K562 (cell line): Measurements from ENCODE around the gene DUSP16. TPM values are rescaled to one million over a fixed set of nuclear protein-coding genes. Genes with fewer than 3 reads are reported as not detected.

Source experiments
- ATAC-seq: fragments of 200-7000 bp; cut with Tn5 transposase; 3 replicates; pipeline ENCODE4 v1.9.1; 2020; ENCODE audit warnings: moderate library complexity
- BruUV-seq: library from RNA; stranded (reverse); fragments of 400-500 nt; replicated peaks from 2 replicates; lab custom pipeline; 2021; lab: Mats Ljungman, UMichigan
- CTCF ChIA-PET: fragments of 300-600 bp; formaldehyde crosslinking; extraction: SDS; loops from one replicate; lab custom pipeline; 2021; ENCODE audit warnings: low intra/inter-chr PET ratio; lab: Yijun Ruan, JAX
- POLR2A ChIA-PET: fragments of 300-600, 350-650 bp; sonication (Branson Sonifier 250); formaldehyde crosslinking; extraction: SDS; loops from one replicate; lab custom pipeline; 2021; ENCODE audit warnings: antibody characterized with exemption, inconsistent platforms; lab: Yijun Ruan, JAX
- DNase-seq, 4 experiments: peaks; one replicate each; pipeline versions ENCODE4 v3.0.0 to v3.0.0-alpha.2; 2011 to 2018; ENCODE audit warnings: low spot score in 3 of 4, mixed read lengths in 3 of 4; ENCODE audit errors: extremely low read depth in 1 of 4
- FAIRE-seq: peaks from 2 replicates; lab custom pipeline; 2011; peaks lifted over from hg19 to GRCh38; lab: Jason Lieb, UNC
- H2AFZ ChIP-seq: 2 replicates; pipeline ENCODE4 v1.6.0; 2011; ENCODE audit warnings: low read depth, low read length, control low read depth, inconsistent platforms
- H3K27ac ChIP-seq: fragments of 200-600 bp; 3 replicates; pipeline ENCODE4 v1.8.0; 2011; ENCODE audit warnings: low read depth, mild to moderate bottlenecking, control low read depth, inconsistent platforms, low read length, moderate library complexity, mixed read lengths; ENCODE audit errors: extremely low read depth
- H3K27me3 ChIP-seq, 2 experiments: fragments of 300-600 bp in 1 of 2; 2 replicates in 1 of 2; 3 replicates in 1 of 2; pipeline versions ENCODE4 v1.6.0 to v1.8.0; 2011; ENCODE audit warnings: inconsistent platforms in 2 of 2, low read length in 2 of 2, mild to moderate bottlenecking in 1 of 2, mixed read lengths in 1 of 2, moderate library complexity in 1 of 2; ENCODE audit not compliant: control insufficient read depth in 2 of 2, insufficient read depth in 2 of 2
- H3K36me3 ChIP-seq: fragments of 300-600 bp; 3 replicates; pipeline ENCODE4 v1.8.0; 2011; ENCODE audit warnings: mild to moderate bottlenecking, low read length, inconsistent platforms; ENCODE audit not compliant: control insufficient read depth, insufficient read depth
- H3K4me1 ChIP-seq, 2 experiments: fragments of 200-600 bp in 1 of 2; replicated peaks in 1 of 2; 2 replicates in 1 of 2; 3 replicates in 1 of 2; pipeline versions ENCODE4 v1.5.1 to v1.8.0; 2011; ENCODE audit warnings: inconsistent platforms in 2 of 2, low read length in 2 of 2, mild to moderate bottlenecking in 1 of 2, mixed read lengths in 1 of 2, moderate library complexity in 1 of 2; ENCODE audit not compliant: control insufficient read depth in 2 of 2, insufficient read depth in 2 of 2
- H3K4me2 ChIP-seq: 2 replicates; pipeline ENCODE4 v1.6.1; 2011; ENCODE audit warnings: low read length, control low read depth, inconsistent platforms, mixed read lengths; ENCODE audit not compliant: insufficient read depth
- H3K4me3 ChIP-seq: fragments of 200-600 bp; sonication (generic), shearing (Covaris generic); 2 replicates; pipeline ENCODE4 v1.5.1; 2016; ENCODE audit warnings: control low read depth, inconsistent platforms
- H3K79me2 ChIP-seq: fragments of 200-600 bp; 3 replicates; pipeline ENCODE4 v1.8.0; 2011; ENCODE audit warnings: low read length, inconsistent platforms; ENCODE audit not compliant: control insufficient read depth, insufficient read depth
- H3K9ac ChIP-seq, 2 experiments: 2 replicates each; pipeline versions ENCODE4 v1.6.0 to v1.6.1; 2011; ENCODE audit warnings: low read depth in 2 of 2, low read length in 2 of 2, control low read depth in 1 of 2, inconsistent platforms in 1 of 2, mild to moderate bottlenecking in 1 of 2, mixed read lengths in 1 of 2; ENCODE audit not compliant: insufficient read depth in 1 of 2
- H3K9me1 ChIP-seq: one replicate; pipeline ENCODE4 v1.6.0; 2011; ENCODE audit warnings: inconsistent platforms, mild to moderate bottlenecking, low read length, moderate library complexity; ENCODE audit not compliant: control insufficient read depth, insufficient read depth
- H3K9me3 ChIP-seq: replicated peaks from 2 replicates; pipeline ENCODE4 v1.5.1; 2011; ENCODE audit warnings: low read depth, low read length, inconsistent platforms; ENCODE audit not compliant: control insufficient read depth, insufficient read depth
- H4K20me1 ChIP-seq: replicated peaks from 2 replicates; pipeline ENCODE4 v1.6.1; 2011; ENCODE audit warnings: low read length, inconsistent platforms, mixed read lengths; ENCODE audit not compliant: control insufficient read depth, insufficient read depth
- BMI1 ChIP-seq: fragments of 150-350 bp; IDR thresholded peaks from 2 replicates; pipeline ENCODE4 v1.6.1; 2014; ENCODE audit warnings: low read length
- CBX3 ChIP-seq, 2 experiments: IDR thresholded peaks; 1 replicate in 1 of 2; 2 replicates in 1 of 2; pipeline ENCODE4 v1.6.1; 2012; ENCODE audit warnings: inconsistent platforms in 2 of 2, low read length in 2 of 2, borderline replicate concordance in 1 of 2, control low read depth in 1 of 2
- E2F3 ChIP-seq: fragments of 250-450 bp; sonication (Bioruptor Pico); IDR thresholded peaks from 2 replicates; pipeline ENCODE4 v1.4.0; 2020; ENCODE audit warnings: mild to moderate bottlenecking
- ELF4 ChIP-seq: fragments of 450-650 bp; formaldehyde crosslinking; IDR thresholded peaks from 2 replicates; pipeline ENCODE4 v1.4.0; 2022; ENCODE audit warnings: missing genetic modification characterization
- FOXP4 ChIP-seq: sonication (generic); formaldehyde crosslinking; IDR thresholded peaks from 2 replicates; pipeline ENCODE4 v1.8.0; 2022; ENCODE audit warnings: mild to moderate bottlenecking, missing genetic modification reagents, borderline replicate concordance
- KDM1A ChIP-seq, 2 experiments: fragments of 450-650 bp; IDR thresholded peaks; 2 replicates each; pipeline ENCODE4 v1.6.1; 2016; ENCODE audit warnings: mild to moderate bottlenecking in 2 of 2
- MED1 ChIP-seq: sonication (generic); formaldehyde crosslinking; IDR thresholded peaks from 2 replicates; pipeline ENCODE4 v1.8.1; 2023; ENCODE audit warnings: missing genetic modification reagents, borderline replicate concordance
- POU5F1 ChIP-seq: fragments of 150-350 bp; IDR thresholded peaks from 2 replicates; pipeline ENCODE4 v1.6.1; 2014; ENCODE audit warnings: borderline replicate concordance, low read length, low read depth, mild to moderate bottlenecking; ENCODE audit not compliant: partially characterized antibody
- SAP30 ChIP-seq: fragments of 200-600 bp; sonication (generic); IDR thresholded peaks from 2 replicates; pipeline ENCODE4 v1.6.1; 2012; ENCODE audit warnings: borderline replicate concordance, low read depth, mild to moderate bottlenecking, moderate library complexity, low read length, control low read depth, inconsistent platforms; ENCODE audit not compliant: insufficient read depth, poor library complexity, severe bottlenecking
- TAF7 ChIP-seq: fragments of 450-650 bp; IDR thresholded peaks from 2 replicates; pipeline ENCODE4 v1.6.1; 2016; ENCODE audit warnings: missing genetic modification characterization, missing compliant biosample characterization
- THRA ChIP-seq: fragments of 450-650 bp; IDR thresholded peaks from 2 replicates; pipeline ENCODE4 v1.6.1; 2017; ENCODE audit warnings: mild to moderate bottlenecking, moderate library complexity
- ZNF134 ChIP-seq: fragments of 250-450 bp; sonication (Bioruptor Pico); conservative IDR thresholded peaks from 2 replicates; pipeline ENCODE4 v1.4.0; 2020
- ZNF324 ChIP-seq: fragments of 250-450 bp; sonication (Bioruptor Pico); IDR thresholded peaks from 2 replicates; pipeline ENCODE4 v1.4.0; 2020; ENCODE audit warnings: mild to moderate bottlenecking
- ZNF347 ChIP-seq: fragments of 450-650 bp; formaldehyde crosslinking; IDR thresholded peaks from 2 replicates; pipeline ENCODE4 v1.4.0; 2020; ENCODE audit warnings: low read depth, mild to moderate bottlenecking, moderate library complexity
- WGBS: fragments of 100-300 bp; shearing (Covaris generic); methylation state at CpG from one replicate; pipeline ENCODE4 v1.1.6; 2016; ENCODE audit warnings: low coverage, mixed read lengths; ENCODE audit not compliant: insufficient coverage; ENCODE audit errors: missing lambda C conversion rate; 5-methylcytosine and 5-hydroxymethylcytosine counted together
- in situ Hi-C: fragments of 300-500 bp; cut with MboI; formaldehyde crosslinking; loops from 4 replicates; pipeline ENCODE4 v1.15.0; 2018; ENCODE audit warnings: inconsistent platforms, mixed read lengths
- intact Hi-C: fragments of 100-400 bp; cut with micrococcal nuclease; formaldehyde crosslinking; loops from 2 replicates; pipeline ENCODE4 v1.14.2; 2022
- polyA plus RNA-seq, 8 experiments: library from polyadenylated mRNA; depleted of rRNA in 4 of 8; stranded (reverse) in 5 of 8; unstranded in 3 of 8; fragments of >200 nt; fragmentation: Nextera tagmentation in 2 of 8; fragmentation: Illumina TruSeq in 1 of 8; extraction: Ambion mirVana in 2 of 8; extraction: Trizol in 1 of 8; gene quantifications; 2 replicates each; pipeline versions ENCODE4 v1.2.1 to v1.2.3, GENCODE V29; 2011 to 2014; ENCODE audit warnings: inconsistent platforms in 1 of 8, missing spikeins in 1 of 8
- total RNA-seq, 7 experiments: library from RNA; depleted of rRNA in 6 of 7; stranded (reverse); fragments of >200 nt in 6 of 7; fragmentation: Illumina TruSeq in 2 of 7; extraction: Trizol in 2 of 7; gene quantifications; 2 replicates each; pipeline versions ENCODE4 v1.2.1 to v1.2.3, GENCODE V29; 2011 to 2021; ENCODE audit warnings: low replicate concordance in 1 of 7

DUSP16 gene
- total and polyA plus RNA-seq, 9 of the 15 experiments (the other 6 are each of a cell fraction or from before 2014, with no cell fraction given), result 0.70 to 12.3 (median 5.7) TPM

GRCh38 chr12:12557733-12558132, 4.9 kb downstream of the DUSP16 start:
- no peak overlapping the region for H3K27ac ChIP-seq
- ChIA-PET POLR2A (no interaction called here), CTCF (no interaction called here)
- no peak overlapping the region for H3K4me3 ChIP-seq
- WGBS, result 100% methylated on average over 3 of the region's 3 CpGs
- H2AFZ ChIP-seq, result no peak overlapping the region
- TF ChIP-seq MED1, result no peak
- no peak for TF ChIP-seq ELF4 (CRISPR knock-in tag)
- TF ChIP-seq ZNF134 (CRISPR knock-in tag), result no peak
- no peak for TF ChIP-seq E2F3 (CRISPR knock-in tag)
- TF ChIP-seq TAF7 (tag), result no peak
- no peak for TF ChIP-seq ZNF347 (CRISPR knock-in tag)
- no peak for TF ChIP-seq POU5F1
- no peak for TF ChIP-seq CBX3 (IDR thresholded peaks at IDR 0.05; ENCODE audit: borderline replicate concordance in 1 of 2, low read length in 2 of 2)
- no peak for TF ChIP-seq FOXP4
- no peak for TF ChIP-seq BMI1
- TF ChIP-seq KDM1A (IDR thresholded peaks at IDR 0.05), result no peak
- TF ChIP-seq THRA, result no peak
- TF ChIP-seq SAP30, result no peak
- TF ChIP-seq ZNF324, result no peak
- H3K36me3 ChIP-seq, result peaks cover 3% of the 10 kb centered on the region; the same call in 2 of the 3 replicates
- H3K4me2 ChIP-seq, result no peak overlapping the region
- no peaks in the 10 kb centered on the region for H3K9me1 ChIP-seq
- BruUV-seq, result no TSS peak
- H4K20me1 ChIP-seq, result no peaks in the 10 kb centered on the region
- H3K4me1 ChIP-seq, result peaks cover 0 to 6% of the 10 kb centered on the region in 2 experiments; a peak in 3 of 5 replicates
- FAIRE-seq (no peak), DNase-seq (no peak), ATAC-seq (no peak)
- H3K9me3 ChIP-seq, result no peaks in the 10 kb centered on the region; the same call in 1 of the 2 replicates
- H3K9ac ChIP-seq, result no peak overlapping the region
- H3K79me2 ChIP-seq, result peaks cover 56% of the 10 kb centered on the region
- intact Hi-C loops (no loop called here), in situ Hi-C loops (loop anchor here (10.0 kb wide), 1 partner anchor 473 kb away; no protein-coding TSS in a partner anchor)
- no peaks in the 10 kb centered on the region for H3K27me3 ChIP-seq
